Retinal pigment epithelial cell (primary cell): ENCODE results near the gene RHOH.

Experiments used
- DNase-seq: peaks from one replicate; pipeline ENCODE4 v3.0.0-alpha.2; 2010; ENCODE audit warnings: low read depth
- H3K4me3 ChIP-seq: 2 replicates; pipeline ENCODE4 v1.5.1; 2011; ENCODE audit warnings: mild to moderate bottlenecking, low read length, control low read depth, moderate library complexity
- TF ChIP-seq, protein P1 (sequence below): conservative IDR thresholded peaks from 2 replicates; pipeline ENCODE4 v1.5.1; 2011; ENCODE audit warnings: low read depth, low read length, control low read depth, inconsistent platforms

The RHOH gene

DNA sequence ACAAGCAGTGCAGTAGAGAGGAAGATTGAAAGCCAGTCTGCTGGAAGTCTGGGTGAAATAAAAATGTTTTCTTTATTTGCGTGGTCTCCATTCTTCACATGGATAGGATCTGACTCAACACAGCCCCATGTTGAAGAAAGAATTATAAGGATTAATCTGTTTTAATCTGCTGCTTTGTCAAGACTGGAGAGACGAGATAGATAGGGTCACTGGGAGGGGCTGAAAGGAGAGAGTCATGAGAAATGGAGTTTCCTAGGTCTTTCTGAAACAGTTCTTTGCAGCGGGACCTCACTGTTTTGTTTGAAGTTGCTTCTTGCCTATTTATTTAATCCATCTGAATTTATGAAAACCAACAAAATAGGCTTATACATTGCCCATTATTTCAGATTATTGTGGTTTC lies 32.4 kb upstream of the RHOH start:
- peak; percentile 22 for DNase-seq
- TF ChIP-seq, protein P1, sequence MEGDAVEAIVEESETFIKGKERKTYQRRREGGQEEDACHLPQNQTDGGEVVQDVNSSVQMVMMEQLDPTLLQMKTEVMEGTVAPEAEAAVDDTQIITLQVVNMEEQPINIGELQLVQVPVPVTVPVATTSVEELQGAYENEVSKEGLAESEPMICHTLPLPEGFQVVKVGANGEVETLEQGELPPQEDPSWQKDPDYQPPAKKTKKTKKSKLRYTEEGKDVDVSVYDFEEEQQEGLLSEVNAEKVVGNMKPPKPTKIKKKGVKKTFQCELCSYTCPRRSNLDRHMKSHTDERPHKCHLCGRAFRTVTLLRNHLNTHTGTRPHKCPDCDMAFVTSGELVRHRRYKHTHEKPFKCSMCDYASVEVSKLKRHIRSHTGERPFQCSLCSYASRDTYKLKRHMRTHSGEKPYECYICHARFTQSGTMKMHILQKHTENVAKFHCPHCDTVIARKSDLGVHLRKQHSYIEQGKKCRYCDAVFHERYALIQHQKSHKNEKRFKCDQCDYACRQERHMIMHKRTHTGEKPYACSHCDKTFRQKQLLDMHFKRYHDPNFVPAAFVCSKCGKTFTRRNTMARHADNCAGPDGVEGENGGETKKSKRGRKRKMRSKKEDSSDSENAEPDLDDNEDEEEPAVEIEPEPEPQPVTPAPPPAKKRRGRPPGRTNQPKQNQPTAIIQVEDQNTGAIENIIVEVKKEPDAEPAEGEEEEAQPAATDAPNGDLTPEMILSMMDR = no peak
- no peak overlapping the region for H3K4me3 ChIP-seq

DNA sequence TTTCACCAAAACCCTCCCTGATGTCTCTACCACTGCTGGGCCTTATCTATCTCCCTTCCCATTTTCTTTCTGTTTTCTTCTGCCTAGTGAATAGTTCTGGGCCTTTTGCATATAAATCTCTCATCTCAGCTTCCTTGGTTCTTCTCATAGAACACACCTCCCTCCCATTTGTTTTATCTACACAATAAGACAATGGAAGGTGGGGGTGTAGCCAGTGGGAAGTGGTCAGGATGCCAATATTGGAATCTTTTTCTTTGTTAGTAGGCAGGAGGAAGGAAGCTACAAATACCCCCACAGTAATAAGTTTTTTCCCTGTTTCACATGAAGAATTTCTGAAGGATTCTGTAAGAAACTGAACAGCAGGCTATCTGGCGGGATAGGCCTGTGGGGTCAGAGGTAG lies 30.9 kb upstream of the RHOH start:
- no peak for DNase-seq
- no peak overlapping the region for H3K4me3 ChIP-seq
- TF ChIP-seq, protein P1 = no peak

DNA sequence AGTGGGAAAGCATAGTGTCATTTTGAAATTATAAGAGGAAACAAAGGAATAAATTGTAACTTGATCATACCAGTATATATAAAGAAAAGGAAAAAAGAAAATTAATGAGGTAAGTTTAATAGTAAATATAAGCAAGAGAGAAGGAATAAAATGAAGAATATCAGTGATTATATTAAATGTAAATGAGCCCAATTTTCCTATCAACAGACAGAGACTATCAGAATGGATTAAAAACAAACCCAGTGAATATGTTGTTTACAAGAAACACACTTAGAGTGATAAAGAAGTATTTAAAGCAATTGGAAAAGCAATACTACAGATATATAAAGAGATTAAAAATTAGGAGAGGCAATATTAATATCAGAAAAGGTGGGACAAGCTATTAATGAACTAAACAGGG lies 28.8 kb upstream of the RHOH start:
- TF ChIP-seq, protein P1 = no peak
- no peak overlapping the region for H3K4me3 ChIP-seq
- no peak for DNase-seq

DNA sequence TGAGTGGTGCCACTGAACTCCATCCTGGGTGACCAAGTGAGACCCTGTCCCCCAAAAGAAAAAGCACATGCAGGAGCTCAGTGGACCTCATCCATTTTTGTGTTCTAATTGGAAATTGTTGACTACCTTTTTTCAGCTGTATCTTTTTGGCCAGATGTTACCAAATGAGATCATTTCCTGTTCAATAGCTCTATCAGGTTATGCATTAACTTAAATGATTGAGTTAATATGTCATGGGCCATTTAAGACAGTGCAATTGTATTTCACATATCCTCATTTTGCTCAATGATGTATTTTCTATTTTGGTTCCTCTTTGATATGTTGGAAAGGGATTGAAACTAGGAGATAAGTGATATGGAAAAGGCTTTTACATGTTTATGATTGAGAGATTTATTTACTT lies 26.2 kb upstream of the RHOH start:
- no peak overlapping the region for H3K4me3 ChIP-seq
- TF ChIP-seq, protein P1 = no peak
- DNase-seq = no peak

DNA sequence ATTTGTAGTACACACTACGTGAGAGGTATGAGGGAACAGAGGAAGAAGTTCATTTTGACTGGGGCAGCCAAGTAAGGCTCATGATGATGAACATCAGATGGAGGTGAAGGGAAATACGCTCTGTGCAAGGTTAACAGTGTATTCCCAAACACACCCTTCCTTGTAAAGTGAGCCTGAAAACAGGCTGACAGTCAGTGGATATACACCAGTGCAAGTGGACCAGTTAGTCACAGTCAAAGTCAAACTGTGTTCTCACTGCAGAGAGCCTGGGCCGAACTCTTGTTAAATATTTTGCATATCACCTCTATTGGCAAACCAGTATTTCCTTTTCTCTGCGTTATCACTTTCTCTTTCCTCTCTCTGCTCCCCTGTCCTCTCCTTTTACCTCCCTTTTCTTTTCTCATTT lies 23.4 kb upstream of the RHOH start:
- no peak overlapping the region for H3K4me3 ChIP-seq
- DNase-seq = no peak
- TF ChIP-seq, protein P1 = no peak

DNA sequence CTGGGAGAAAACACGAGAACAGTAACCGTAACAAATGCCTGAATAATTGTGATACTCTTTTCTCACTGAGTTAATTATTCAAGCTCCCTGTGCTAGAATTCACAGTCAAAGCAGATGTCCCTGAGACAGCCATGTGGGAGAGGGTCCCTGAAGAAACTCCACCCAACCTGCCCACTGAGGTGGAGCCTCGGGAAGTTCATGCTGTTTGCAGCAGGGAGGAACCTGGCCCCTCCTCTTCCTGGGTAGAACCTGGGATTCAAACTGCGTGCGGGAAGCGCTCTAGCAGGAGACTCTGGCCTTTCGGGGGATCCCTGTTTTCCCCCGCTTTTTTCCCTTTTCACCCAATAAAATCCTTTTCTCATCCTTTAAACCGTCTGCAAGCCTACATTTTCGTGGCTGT lies 20.2 kb upstream of the RHOH start:
- peak overlapping the region; percentile 32 for H3K4me3 ChIP-seq
- DNase-seq = no peak
- TF ChIP-seq, protein P1 = no peak

DNA sequence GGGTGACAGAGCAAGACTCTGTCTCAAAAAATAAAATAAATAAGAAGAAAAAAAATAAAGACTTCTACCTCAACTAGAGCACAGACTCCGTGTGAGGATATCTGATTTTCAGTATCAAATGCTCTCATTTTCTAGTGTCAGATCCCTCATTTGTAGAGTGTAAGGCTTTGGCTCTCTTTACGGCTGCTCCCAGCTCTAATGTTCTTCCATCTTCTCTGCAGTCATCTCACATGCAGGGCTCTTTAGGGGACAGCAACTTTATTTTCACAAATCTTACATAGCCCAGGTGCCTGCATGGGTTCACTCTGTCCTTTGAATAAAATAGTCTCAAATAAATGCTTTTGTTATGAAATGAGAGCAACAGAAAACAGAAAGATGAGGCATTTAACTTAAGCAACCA lies 19.2 kb upstream of the RHOH start:
- TF ChIP-seq, protein P1 = no peak
- no peak overlapping the region for H3K4me3 ChIP-seq
- DNase-seq = no peak
